DND-41 (cell line): Measurements from ENCODE around the gene THG1L.
"Not testable (repeated sequence)": the region's sequence is repeated elsewhere in the genome, so short reads cannot be mapped to it uniquely, and the experiment has no call there.

ENCODE experiments used
- ATAC-seq: fragments of 200-7000 bp; cut with Tn5 transposase; 3 replicates; pipeline ENCODE4 v1.9.1; 2021; ENCODE audit warnings: low read depth; ENCODE audit not compliant: insufficient read depth
- DNase-seq: peaks from one replicate; pipeline ENCODE4 v3.0.0-alpha.2; 2020
- H2AFZ ChIP-seq: 2 replicates; pipeline ENCODE4 v1.6.0; 2012; ENCODE audit warnings: low read depth, low read length
- H3K27ac ChIP-seq: 2 replicates; pipeline ENCODE4 v1.5.1; 2012; ENCODE audit warnings: low read length, inconsistent platforms
- H3K27me3 ChIP-seq: fragments of 200-600 bp; sonication (generic); 2 replicates; pipeline ENCODE4 v1.6.0; 2012; ENCODE audit warnings: low read length, mild to moderate bottlenecking, inconsistent platforms; ENCODE audit not compliant: insufficient read depth, poor library complexity
- H3K36me3 ChIP-seq: 2 replicates; pipeline ENCODE4 v1.5.1; 2012; ENCODE audit warnings: low read length, inconsistent platforms; ENCODE audit not compliant: insufficient read depth
- H3K4me1 ChIP-seq: 2 replicates; pipeline ENCODE4 v1.5.1; 2012; ENCODE audit warnings: mild to moderate bottlenecking, low read length; ENCODE audit not compliant: insufficient read depth
- H3K4me2 ChIP-seq: 2 replicates; pipeline ENCODE4 v1.6.0; 2012; ENCODE audit warnings: mild to moderate bottlenecking, moderate library complexity, low read length, inconsistent platforms; ENCODE audit not compliant: insufficient read depth
- H3K4me3 ChIP-seq, 2 experiments: fragments of 200-600 bp in 1 of 2; shearing (Covaris generic) in 1 of 2; 2 replicates each; pipeline ENCODE4 v1.5.1; 2012 to 2016; ENCODE audit warnings: inconsistent platforms in 2 of 2, low read length in 2 of 2, mild to moderate bottlenecking in 2 of 2, low read depth in 1 of 2, moderate library complexity in 1 of 2
- H3K79me2 ChIP-seq: 2 replicates; pipeline ENCODE4 v1.6.0; 2012; ENCODE audit warnings: low read length, inconsistent platforms; ENCODE audit not compliant: insufficient read depth
- H3K9ac ChIP-seq: 2 replicates; pipeline ENCODE4 v1.6.0; 2012; ENCODE audit warnings: low read depth, mild to moderate bottlenecking, inconsistent platforms, low read length, moderate library complexity
- H3K9me3 ChIP-seq: 2 replicates; pipeline ENCODE4 v1.5.1; 2012; ENCODE audit warnings: low read length, moderate library complexity, mild to moderate bottlenecking, inconsistent platforms; ENCODE audit not compliant: insufficient read depth, severe bottlenecking
- H4K20me1 ChIP-seq: 2 replicates; pipeline ENCODE4 v1.6.0; 2012; ENCODE audit warnings: low read length; ENCODE audit not compliant: insufficient read depth
- EZH2 ChIP-seq: IDR thresholded peaks from 3 replicates; pipeline ENCODE4 v1.6.1; 2012; ENCODE audit warnings: borderline replicate concordance, low read depth, mild to moderate bottlenecking, moderate library complexity, low read length, inconsistent platforms; ENCODE audit not compliant: severe bottlenecking
- TF ChIP-seq, protein P1 (sequence below): IDR thresholded peaks from 2 replicates; pipeline ENCODE4 v1.5.1; 2012; ENCODE audit warnings: borderline replicate concordance, low read length, moderate library complexity, mild to moderate bottlenecking; ENCODE audit not compliant: poor library complexity, severe bottlenecking; ENCODE audit errors: extremely low read depth

The THG1L gene

DNA sequence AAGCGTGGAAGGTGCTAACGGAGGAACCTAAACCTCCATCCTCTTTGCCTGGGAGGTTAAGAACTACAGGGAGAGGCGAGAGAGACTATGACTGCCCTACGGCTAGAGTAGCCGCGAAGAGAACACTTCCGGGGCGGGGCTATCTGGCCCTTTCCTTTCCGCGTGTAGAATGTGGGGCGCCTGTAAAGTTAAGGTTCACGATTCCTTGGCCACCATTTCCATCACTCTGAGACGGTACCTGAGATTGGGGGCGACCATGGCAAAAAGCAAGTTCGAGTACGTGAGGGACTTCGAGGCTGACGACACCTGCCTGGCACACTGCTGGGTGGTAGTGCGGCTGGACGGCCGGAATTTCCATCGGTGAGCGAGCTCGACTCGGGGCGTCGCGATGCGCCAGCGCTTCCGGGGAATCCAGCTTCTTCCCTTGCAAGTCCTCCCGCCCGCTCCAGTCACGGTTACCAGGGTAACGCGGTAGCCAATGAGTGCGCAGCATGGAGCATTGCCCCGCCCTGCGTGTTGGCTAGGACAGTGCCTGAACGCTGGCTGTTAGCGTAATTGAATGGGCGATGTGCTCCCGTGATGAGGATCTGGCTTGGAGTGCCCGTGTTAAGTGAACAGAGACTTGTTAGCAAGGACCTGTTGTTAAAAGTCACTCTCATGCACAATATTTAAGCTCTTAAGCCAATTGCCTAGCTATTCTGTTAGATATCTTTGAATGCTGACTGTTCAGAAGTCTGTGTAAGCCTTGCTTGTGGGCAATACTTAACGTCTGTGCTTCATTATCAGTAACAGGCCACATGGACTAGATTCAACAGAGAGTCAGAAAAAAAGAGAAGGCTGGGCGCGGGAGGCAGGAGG, at the start of gene THG1L:
Gene THG1L (plus strand): TSS at position 149 of the 858 bp plus-strand sequence. CDS start 21 bp downstream, at position 170.
- H4K20me1 ChIP-seq = no peaks in the 10 kb centered on the region
- no peaks in the 10 kb centered on the region for H3K79me2 ChIP-seq
- peak within 1 kb of the TSS; percentile 77 for H3K4me2 ChIP-seq
- H3K9me3 ChIP-seq = no peaks in the 10 kb centered on the region
- H3K27me3 ChIP-seq = no peaks in the 10 kb centered on the region
- DNase-seq = peak; percentile 98
- H2AFZ ChIP-seq = peak within 1 kb of the TSS; percentile 97
- peak; percentile 99 for ATAC-seq
- peak within 1 kb of the TSS; percentile 82 for H3K27ac ChIP-seq
- H3K4me3 ChIP-seq = peak within 1 kb of the TSS; percentile 40 to 74; a peak in 3 of 4 replicates
- TF ChIP-seq, protein P1, sequence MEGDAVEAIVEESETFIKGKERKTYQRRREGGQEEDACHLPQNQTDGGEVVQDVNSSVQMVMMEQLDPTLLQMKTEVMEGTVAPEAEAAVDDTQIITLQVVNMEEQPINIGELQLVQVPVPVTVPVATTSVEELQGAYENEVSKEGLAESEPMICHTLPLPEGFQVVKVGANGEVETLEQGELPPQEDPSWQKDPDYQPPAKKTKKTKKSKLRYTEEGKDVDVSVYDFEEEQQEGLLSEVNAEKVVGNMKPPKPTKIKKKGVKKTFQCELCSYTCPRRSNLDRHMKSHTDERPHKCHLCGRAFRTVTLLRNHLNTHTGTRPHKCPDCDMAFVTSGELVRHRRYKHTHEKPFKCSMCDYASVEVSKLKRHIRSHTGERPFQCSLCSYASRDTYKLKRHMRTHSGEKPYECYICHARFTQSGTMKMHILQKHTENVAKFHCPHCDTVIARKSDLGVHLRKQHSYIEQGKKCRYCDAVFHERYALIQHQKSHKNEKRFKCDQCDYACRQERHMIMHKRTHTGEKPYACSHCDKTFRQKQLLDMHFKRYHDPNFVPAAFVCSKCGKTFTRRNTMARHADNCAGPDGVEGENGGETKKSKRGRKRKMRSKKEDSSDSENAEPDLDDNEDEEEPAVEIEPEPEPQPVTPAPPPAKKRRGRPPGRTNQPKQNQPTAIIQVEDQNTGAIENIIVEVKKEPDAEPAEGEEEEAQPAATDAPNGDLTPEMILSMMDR = no peak
- TF ChIP-seq EZH2 = no peak
- H3K36me3 ChIP-seq = no peaks in the 10 kb centered on the region
- H3K4me1 ChIP-seq = peaks cover 21% of the 10 kb centered on the region
- peak within 1 kb of the TSS; percentile 55 for H3K9ac ChIP-seq

DNA sequence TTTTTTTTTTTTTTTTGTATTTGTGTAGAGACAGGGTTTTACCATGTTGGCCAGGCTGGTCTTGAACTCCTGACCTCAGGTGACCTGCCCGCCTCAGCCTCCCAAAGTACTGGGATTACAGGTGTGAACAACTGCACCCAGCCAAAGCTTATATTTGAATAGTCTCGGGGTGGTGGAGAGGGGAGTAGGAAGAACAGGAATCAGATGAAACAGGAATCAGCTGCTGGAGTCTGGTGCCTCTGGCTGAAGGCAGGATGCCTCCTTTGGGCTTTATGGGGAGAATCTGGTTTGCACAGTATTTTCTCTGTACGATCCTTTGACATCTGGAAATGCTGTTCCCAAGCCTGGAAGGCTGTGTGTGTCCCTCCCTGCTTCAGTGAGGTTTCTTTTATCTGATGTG, 49.0 kb upstream of the THG1L start:
- Histone ChIP-seq H3K4me1 (no peaks in the 10 kb centered on the region), H3K79me2 (no peaks in the 10 kb centered on the region), H3K4me3 (no peak overlapping the region), H3K36me3 (no peaks in the 10 kb centered on the region), H4K20me1 (no peaks in the 10 kb centered on the region), H3K27ac (no peak overlapping the region), H3K9ac (no peak overlapping the region), H3K4me2 (no peak overlapping the region), H2AFZ (no peak overlapping the region), H3K27me3 (no peaks in the 10 kb centered on the region), H3K9me3 (no peaks in the 10 kb centered on the region)
- DNase-seq (no peak), ATAC-seq (no peak)
- TF ChIP-seq, protein P1 = no peak
- no peak for TF ChIP-seq EZH2

GRCh38 chr5:157686276-157687197, 44.7 kb upstream of the THG1L start:
- not testable (repeated sequence) for ATAC-seq, H3K27me3 ChIP-seq, H3K9me3 ChIP-seq, H3K4me2 ChIP-seq, H3K79me2 ChIP-seq, H3K9ac ChIP-seq, H3K4me1 ChIP-seq, DNase-seq, H4K20me1 ChIP-seq, H3K27ac ChIP-seq, H3K36me3 ChIP-seq, H2AFZ ChIP-seq, H3K4me3 ChIP-seq

DNA sequence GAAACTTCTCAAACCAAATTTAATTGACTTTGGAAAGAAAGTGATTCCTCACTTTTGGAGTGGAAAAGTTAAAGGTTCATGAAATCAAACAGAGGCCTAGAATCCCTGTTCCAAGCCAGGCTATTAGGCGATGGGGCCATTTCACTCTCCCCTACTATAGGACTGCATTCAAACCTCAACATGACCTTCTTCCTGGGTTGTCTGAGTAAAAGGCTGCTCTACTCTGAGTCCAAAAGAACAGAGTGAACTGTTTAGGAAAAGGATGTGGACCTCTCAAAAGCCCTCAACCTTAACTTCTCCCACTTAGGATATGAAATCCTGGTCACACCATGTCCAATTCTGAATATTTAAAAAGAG, 44.0 kb upstream of the THG1L start:
- no peaks in the 10 kb centered on the region for H3K4me1 ChIP-seq
- no peak overlapping the region for H3K4me2 ChIP-seq
- DNase-seq = no peak
- H3K9me3 ChIP-seq = no peaks in the 10 kb centered on the region
- no peak overlapping the region for H3K27ac ChIP-seq
- H3K4me3 ChIP-seq = no peak overlapping the region
- no peak overlapping the region for H2AFZ ChIP-seq
- no peaks in the 10 kb centered on the region for H3K36me3 ChIP-seq
- H3K79me2 ChIP-seq = no peaks in the 10 kb centered on the region
- no peaks in the 10 kb centered on the region for H4K20me1 ChIP-seq
- TF ChIP-seq EZH2 = no peak
- TF ChIP-seq, protein P1 = no peak
- ATAC-seq = no peak
- H3K9ac ChIP-seq = no peak overlapping the region
- no peaks in the 10 kb centered on the region for H3K27me3 ChIP-seq
